Kidney (tissue), 14 donors: ENCODE results near the gene ARHGEF7. TPM values are rescaled to one million over a fixed set of nuclear protein-coding genes. Genes with fewer than 3 reads are reported as not detected.

ENCODE experiments used
- DNase-seq, 5 donors: peaks; one replicate each; pipeline ENCODE4 v3.0.0-alpha.2; 2013 to 2020
- FAIRE-seq: peaks from 2 replicates; lab custom pipeline; 2012; peaks lifted over from hg19 to GRCh38; lab: Jason Lieb, UNC
- H3K27ac ChIP-seq, 2 donors: one replicate each; pipeline ENCODE4 v1.7.0; 2013; ENCODE audit warnings: low read depth in 2 of 2, low read length in 2 of 2, inconsistent platforms in 1 of 2
- H3K27me3 ChIP-seq: one replicate; pipeline ENCODE4 v1.7.1; 2013; ENCODE audit warnings: low read length, inconsistent platforms; ENCODE audit not compliant: control insufficient read depth, insufficient read depth
- H3K36me3 ChIP-seq, 3 donors: one replicate each; pipeline versions ENCODE4 v1.7.0 to v1.7.1; 2013; ENCODE audit warnings: low read length in 3 of 3, control low read depth in 1 of 3, inconsistent platforms in 1 of 3; ENCODE audit not compliant: insufficient read depth in 3 of 3, control insufficient read depth in 2 of 3
- H3K4me1 ChIP-seq, 3 donors: one replicate each; pipeline versions ENCODE4 v1.7.0 to v1.7.1; 2013; ENCODE audit warnings: low read length in 3 of 3, inconsistent platforms in 1 of 3, low read depth in 1 of 3; ENCODE audit not compliant: control insufficient read depth in 2 of 3, insufficient read depth in 2 of 3
- H3K4me3 ChIP-seq, 3 donors: one replicate each; pipeline versions ENCODE4 v1.7.0 to v1.8.1; 2013; ENCODE audit warnings: low read length in 3 of 3, control low read depth in 1 of 3, inconsistent platforms in 1 of 3
- H3K9ac ChIP-seq, 3 donors: one replicate each; pipeline versions ENCODE4 v1.7.0 to v1.7.1; 2013; ENCODE audit warnings: low read length in 3 of 3, control low read depth in 1 of 3, inconsistent platforms in 1 of 3
- H3K9me3 ChIP-seq, 3 donors: one replicate each; pipeline versions ENCODE4 v1.7.0 to v1.7.1; 2013; ENCODE audit warnings: low read length in 3 of 3, control low read depth in 1 of 3, inconsistent platforms in 1 of 3; ENCODE audit not compliant: control insufficient read depth in 2 of 3, insufficient read depth in 1 of 3
- CTCF ChIP-seq: IDR thresholded peaks from 3 replicates; pipeline ENCODE4 v1.5.1; 2012; ENCODE audit warnings: mild to moderate bottlenecking, moderate library complexity, borderline replicate concordance; ENCODE audit not compliant: insufficient read depth; ENCODE audit errors: extremely low read depth
- intact Hi-C: fragments of 100-400 bp; cut with DNase I; formaldehyde crosslinking; loops from one replicate; pipeline ENCODE4 v1.11.1; 2022
- polyA plus RNA-seq: library from polyadenylated mRNA; stranded (reverse); fragments of 350-450 nt; fragmentation: Illumina TruSeq; extraction: RNeasy Lipid Tissue Mini Kit (QIAGEN cat#74804); gene quantifications from one replicate; pipeline ENCODE4 v1.2.3, GENCODE V29; 2014; ENCODE audit warnings: low read depth, low replicate concordance; ENCODE audit not compliant: insufficient read depth
- total RNA-seq: library from RNA; stranded (reverse); fragmentation: NEBNext Ultra II Directional; extraction: Animal tissue kit (Norgen Biotek cat#: 25700); gene quantifications from one replicate; pipeline ENCODE4 v1.2.1, GENCODE V29; 2021
- donor health status: control.
- donor health status: control.
- donor health status: control.
- donor health status: control.
- donor health status: control.
- donor health status: DM: yes; HTN: yes; CAD: no.
- donor health status: Normal renal cell carcinoma (clear cell type).

ARHGEF7 gene
- total and polyA plus RNA-seq, 2 donors from 2014 or later = 17.9 to 56.4 TPM

GRCh38 chr13:111117289-111117688, 2.2 kb downstream of the ARHGEF7 start:
- FAIRE-seq = no peak
- no peak for TF ChIP-seq CTCF

GRCh38 chr13:111117961-111118360, 2.9 kb downstream of the ARHGEF7 start:
- no peak overlapping the region for H3K9ac ChIP-seq
- TF ChIP-seq CTCF = no peak
- H3K27ac ChIP-seq = peak overlapping the region in 1 of 2 donors; percentile 45
- H3K27me3 ChIP-seq = peaks cover 2% of the 10 kb centered on the region
- DNase-seq (no peak), FAIRE-seq (no peak)
- H3K36me3 ChIP-seq = no peaks in the 10 kb centered on the region
- intact Hi-C loops = no loop called here
- no peak overlapping the region for H3K4me3 ChIP-seq
- H3K9me3 ChIP-seq = no peaks in the 10 kb centered on the region
- H3K4me1 ChIP-seq = peaks cover 0 to 11% (median 9%) of the 10 kb centered on the region in 3 donors

More at GRCh38 chr13:111117289-111117688, 2.2 kb downstream of the ARHGEF7 start:
- Histone ChIP-seq H3K9me3 (no peaks in the 10 kb centered on the region), H3K4me1 (peaks cover 0 to 11% (median 9%) of the 10 kb centered on the region in 3 donors), H3K27ac (no peak overlapping the region), H3K27me3 (peaks cover 2% of the 10 kb centered on the region), H3K4me3 (no peak overlapping the region), H3K36me3 (no peaks in the 10 kb centered on the region), H3K9ac (no peak overlapping the region)
- intact Hi-C loops = no loop called here
- peak in 2 of 5 donors; percentile 63 to 90 for DNase-seq

- FAIRE-seq = no peak
These were observed 3.9 kb downstream of the ARHGEF7 start for GRCh38 chr13:111118898-111119607.

More at GRCh38 chr13:111118898-111119607, 3.9 kb downstream of the ARHGEF7 start:
- H3K4me3 ChIP-seq = no peak overlapping the region
- no peaks in the 10 kb centered on the region for H3K9me3 ChIP-seq
- intact Hi-C loops = no loop called here
- no peak for TF ChIP-seq CTCF
- peaks cover 0 to 11% (median 9%) of the 10 kb centered on the region in 3 donors for H3K4me1 ChIP-seq
- peaks cover 2% of the 10 kb centered on the region for H3K27me3 ChIP-seq
- no peaks in the 10 kb centered on the region for H3K36me3 ChIP-seq
- no peak for DNase-seq
- peak overlapping the region in 1 of 3 donors; percentile 29 for H3K9ac ChIP-seq
- H3K27ac ChIP-seq = no peak overlapping the region
